Measurements from ENCODE around the gene NCOR2.

Gene NCOR2

GRCh38 chr12:124543590-124544310 is 23.7 kb downstream of the NCOR2 start:
- Histone ChIP-seq H3K36me3 (ENCODE audit: control insufficient read depth, insufficient read depth, low read length) (no peaks in the 10 kb centered on the region), H3K27ac (ENCODE audit: insufficient read depth, low read depth, low read length, poor library complexity, severe bottlenecking) (peak overlapping the region; percentile 83), H3K4me3 (ENCODE audit: insufficient read depth, low read depth, low read length) (no peak overlapping the region), H3K4me1 (ENCODE audit: control insufficient read depth, insufficient read depth, low read length) (peaks cover 45% of the 10 kb centered on the region), H3K27me3 (ENCODE audit: control insufficient read depth, insufficient read depth, low read length, poor library complexity, severe bottlenecking) (no peaks in the 10 kb centered on the region), H3K9me3 (ENCODE audit: control insufficient read depth, low read length) (no peaks in the 10 kb centered on the region)
- WGBS, 2 experiments = 50 to 53% methylated on average over 37 of the region's 37 CpGs

DNA sequence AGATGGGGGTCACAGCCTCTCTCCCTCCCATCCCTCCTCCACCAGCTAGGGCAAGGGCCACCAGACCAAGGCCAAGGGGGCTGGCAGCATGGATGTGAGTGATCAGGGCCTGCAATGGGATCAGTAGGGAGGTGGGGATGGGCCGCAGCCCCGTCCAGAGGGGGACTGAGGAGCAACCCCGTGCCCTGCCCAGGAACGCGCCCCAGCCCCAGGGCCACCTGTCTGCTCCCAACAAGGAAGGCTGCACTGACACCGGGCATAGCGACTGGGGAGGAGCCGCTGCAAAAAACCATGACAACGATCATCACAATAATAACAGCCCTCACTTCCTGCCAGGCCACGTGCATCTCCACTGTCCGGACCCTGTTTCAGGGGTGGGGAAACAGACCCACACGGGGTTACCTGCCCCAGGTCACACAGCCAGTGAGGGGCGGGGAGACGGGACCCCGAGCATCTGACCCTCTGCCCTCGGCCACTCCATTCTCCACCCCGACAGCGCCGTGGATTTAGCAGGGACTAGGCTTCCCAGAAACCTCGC is 24.3 kb downstream of the NCOR2 start:
- no peaks in the 10 kb centered on the region for H3K27me3 ChIP-seq (ENCODE audit: control insufficient read depth, insufficient read depth, low read length, poor library complexity, severe bottlenecking)
- H3K27ac ChIP-seq (ENCODE audit: insufficient read depth, low read depth, low read length, poor library complexity, severe bottlenecking) = peak overlapping the region; percentile 83
- whole genome bisulfite sequencing, 2 experiments = 70 to 76% methylated on average over 20 of the region's 20 CpGs
- no peaks in the 10 kb centered on the region for H3K36me3 ChIP-seq (ENCODE audit: control insufficient read depth, insufficient read depth, low read length)
- H3K4me3 ChIP-seq (ENCODE audit: insufficient read depth, low read depth, low read length) = no peak overlapping the region
- H3K4me1 ChIP-seq (ENCODE audit: control insufficient read depth, insufficient read depth, low read length) = peaks cover 50% of the 10 kb centered on the region
- H3K9me3 ChIP-seq (ENCODE audit: control insufficient read depth, low read length) = no peaks in the 10 kb centered on the region

- Histone ChIP-seq H3K36me3 (ENCODE audit: control insufficient read depth, insufficient read depth, low read length) (no peaks in the 10 kb centered on the region), H3K4me1 (ENCODE audit: control insufficient read depth, insufficient read depth, low read length) (peaks cover 50% of the 10 kb centered on the region), H3K27me3 (ENCODE audit: control insufficient read depth, insufficient read depth, low read length, poor library complexity, severe bottlenecking) (no peaks in the 10 kb centered on the region), H3K27ac (ENCODE audit: insufficient read depth, low read depth, low read length, poor library complexity, severe bottlenecking) (peak overlapping the region; percentile 36), H3K4me3 (ENCODE audit: insufficient read depth, low read depth, low read length) (no peak overlapping the region), H3K9me3 (ENCODE audit: control insufficient read depth, low read length) (no peaks in the 10 kb centered on the region)
- 91 to 92% methylated on average over 28 of the region's 28 CpGs for WGBS, 2 experiments
These were observed 25.1 kb downstream of the NCOR2 start for GRCh38 chr12:124542021-124542949.

DNA sequence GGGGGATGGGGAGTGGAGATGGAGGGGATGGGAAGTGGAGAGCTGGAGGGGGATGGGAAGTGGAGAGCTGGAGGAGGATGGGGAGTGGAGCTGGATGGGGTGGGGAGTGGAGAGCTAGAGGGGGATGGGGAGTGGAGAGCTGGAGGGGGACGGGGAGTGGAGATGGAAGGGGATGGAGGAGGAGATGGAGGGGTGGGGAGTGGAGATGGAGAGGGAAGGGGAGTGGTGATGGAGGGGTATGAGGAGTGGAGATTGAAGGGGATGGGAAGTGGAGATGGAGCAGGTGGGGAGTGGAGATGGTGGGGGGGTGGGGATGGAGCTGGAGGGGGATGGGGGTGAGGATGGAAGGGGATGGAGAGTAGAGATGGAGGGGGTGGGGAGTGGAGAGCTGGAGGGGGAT is 26.1 kb downstream of the NCOR2 start:
- H3K9me3 ChIP-seq (ENCODE audit: control insufficient read depth, low read length) = no peaks in the 10 kb centered on the region
- no peaks in the 10 kb centered on the region for H3K27me3 ChIP-seq (ENCODE audit: control insufficient read depth, insufficient read depth, low read length, poor library complexity, severe bottlenecking)
- H3K36me3 ChIP-seq (ENCODE audit: control insufficient read depth, insufficient read depth, low read length) = no peaks in the 10 kb centered on the region
- H3K27ac ChIP-seq (ENCODE audit: insufficient read depth, low read depth, low read length, poor library complexity, severe bottlenecking) = no peak overlapping the region
- H3K4me1 ChIP-seq (ENCODE audit: control insufficient read depth, insufficient read depth, low read length) = peaks cover 48% of the 10 kb centered on the region
- WGBS, 2 experiments = 85 to 89% methylated on average over 1 of the region's 1 CpG
- H3K4me3 ChIP-seq (ENCODE audit: insufficient read depth, low read depth, low read length) = no peak overlapping the region

DNA sequence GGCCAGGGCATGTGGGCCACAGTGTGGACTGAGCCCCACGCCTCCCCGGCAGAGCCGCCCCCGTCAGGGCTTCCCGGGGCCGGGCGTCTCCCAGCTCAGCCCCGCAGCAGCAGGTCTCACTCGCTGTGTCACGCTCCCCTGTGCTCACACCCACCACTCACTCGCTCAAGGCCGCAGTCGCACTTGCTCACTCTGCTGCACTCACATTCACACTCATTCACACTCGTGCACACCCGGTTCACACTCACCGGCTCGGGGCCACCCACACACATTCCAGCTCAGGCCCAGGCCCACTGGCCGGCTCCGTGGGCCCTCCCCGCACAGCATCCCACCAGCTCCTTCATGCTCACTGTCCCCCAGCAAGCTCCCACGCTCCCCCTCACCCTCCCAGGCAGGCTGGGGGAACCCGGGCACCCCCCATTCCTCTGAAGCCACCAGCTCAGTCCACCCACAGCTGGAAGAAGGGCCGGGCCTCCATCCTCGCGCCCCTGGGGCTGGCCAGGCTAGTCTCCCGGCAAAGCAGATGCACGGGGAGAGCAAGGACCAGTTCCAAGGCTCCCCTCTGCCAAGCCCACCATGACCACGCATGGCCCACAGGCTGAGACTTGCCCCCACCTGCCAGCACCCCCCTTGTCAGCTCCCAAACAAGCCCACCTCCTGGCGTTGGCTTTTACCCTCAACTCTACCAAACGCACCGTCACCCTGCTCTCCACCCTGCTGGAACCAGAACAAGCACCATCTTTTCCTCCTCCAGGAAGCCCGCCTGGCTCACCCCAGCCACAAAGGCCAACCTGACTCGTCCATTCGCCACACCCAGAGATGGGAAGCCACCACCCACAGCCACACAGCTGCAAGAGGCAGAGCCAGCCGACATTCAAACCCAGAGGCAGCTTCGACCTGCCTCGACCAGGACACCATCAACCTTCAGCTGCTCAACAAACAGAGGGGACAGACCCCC is 28.0 kb downstream of the NCOR2 start:
- Histone ChIP-seq H3K4me1 (ENCODE audit: control insufficient read depth, insufficient read depth, low read length) (peaks cover 34% of the 10 kb centered on the region), H3K9me3 (ENCODE audit: control insufficient read depth, low read length) (no peaks in the 10 kb centered on the region), H3K27ac (ENCODE audit: insufficient read depth, low read depth, low read length, poor library complexity, severe bottlenecking) (no peak overlapping the region)

GRCh38 chr12:124538194-124539082 is 29.0 kb downstream of the NCOR2 start:
- Histone ChIP-seq H3K27me3 (ENCODE audit: control insufficient read depth, insufficient read depth, low read length, poor library complexity, severe bottlenecking) (no peaks in the 10 kb centered on the region), H3K27ac (ENCODE audit: insufficient read depth, low read depth, low read length, poor library complexity, severe bottlenecking) (no peak overlapping the region), H3K9me3 (ENCODE audit: control insufficient read depth, low read length) (no peaks in the 10 kb centered on the region), H3K4me3 (ENCODE audit: insufficient read depth, low read depth, low read length) (no peak overlapping the region), H3K4me1 (ENCODE audit: control insufficient read depth, insufficient read depth, low read length) (peaks cover 25% of the 10 kb centered on the region), H3K36me3 (ENCODE audit: control insufficient read depth, insufficient read depth, low read length) (no peaks in the 10 kb centered on the region)
- 83 to 87% methylated on average over 21 to 22 of the region's 22 CpGs for WGBS, 2 experiments

More for the DNA sequence above, 28.0 kb downstream of the NCOR2 start:
- WGBS, 2 experiments = 82 to 85% methylated on average over 37 of the region's 37 CpGs
- Histone ChIP-seq H3K4me3 (ENCODE audit: insufficient read depth, low read depth, low read length) (no peak overlapping the region), H3K27me3 (ENCODE audit: control insufficient read depth, insufficient read depth, low read length, poor library complexity, severe bottlenecking) (no peaks in the 10 kb centered on the region), H3K36me3 (ENCODE audit: control insufficient read depth, insufficient read depth, low read length) (no peaks in the 10 kb centered on the region)

GRCh38 chr12:124537525-124538193 is 29.8 kb downstream of the NCOR2 start:
- H3K27ac ChIP-seq (ENCODE audit: insufficient read depth, low read depth, low read length, poor library complexity, severe bottlenecking) = no peak overlapping the region
- no peaks in the 10 kb centered on the region for H3K36me3 ChIP-seq (ENCODE audit: control insufficient read depth, insufficient read depth, low read length)
- no peaks in the 10 kb centered on the region for H3K9me3 ChIP-seq (ENCODE audit: control insufficient read depth, low read length)
- no peak overlapping the region for H3K4me3 ChIP-seq (ENCODE audit: insufficient read depth, low read depth, low read length)
- 90 to 92% methylated on average over 12 of the region's 12 CpGs for WGBS, 2 experiments
- H3K27me3 ChIP-seq (ENCODE audit: control insufficient read depth, insufficient read depth, low read length, poor library complexity, severe bottlenecking) = no peaks in the 10 kb centered on the region
- H3K4me1 ChIP-seq (ENCODE audit: control insufficient read depth, insufficient read depth, low read length) = peaks cover 26% of the 10 kb centered on the region

DNA sequence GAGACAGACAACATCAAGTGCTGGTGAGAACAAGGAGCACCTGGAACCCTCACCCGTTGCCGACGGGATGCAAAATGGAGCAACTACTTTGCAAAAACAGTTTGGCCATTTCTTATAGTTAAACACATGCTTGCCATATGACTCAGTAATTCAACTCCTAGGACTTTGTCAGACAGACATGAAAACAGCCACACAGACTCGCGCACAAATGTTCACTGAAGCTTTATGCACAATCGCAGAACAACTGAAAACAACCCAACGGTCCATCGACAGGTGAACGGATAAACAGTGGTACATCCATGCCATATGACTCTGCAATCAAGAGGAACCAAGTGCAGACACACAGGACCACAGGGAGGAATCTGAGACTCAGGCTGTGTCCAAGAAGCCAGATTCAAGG is 30.8 kb downstream of the NCOR2 start:
- H3K27ac ChIP-seq (ENCODE audit: insufficient read depth, low read depth, low read length, poor library complexity, severe bottlenecking) = no peak overlapping the region
- WGBS, 2 experiments = 92 to 96% methylated on average over 9 of the region's 9 CpGs
- H3K4me1 ChIP-seq (ENCODE audit: control insufficient read depth, insufficient read depth, low read length) = peaks cover 29% of the 10 kb centered on the region
- no peaks in the 10 kb centered on the region for H3K27me3 ChIP-seq (ENCODE audit: control insufficient read depth, insufficient read depth, low read length, poor library complexity, severe bottlenecking)
- H3K4me3 ChIP-seq (ENCODE audit: insufficient read depth, low read depth, low read length) = no peak overlapping the region
- no peaks in the 10 kb centered on the region for H3K36me3 ChIP-seq (ENCODE audit: control insufficient read depth, insufficient read depth, low read length)
- no peaks in the 10 kb centered on the region for H3K9me3 ChIP-seq (ENCODE audit: control insufficient read depth, low read length)

Data from ectodermal cell (in vitro differentiated cells).